HEK293 (cell line): Measurements from ENCODE around the gene SELENBP1.

Source experiments
- GFI1B ChIP-seq: fragments of 450-650 bp; formaldehyde crosslinking; IDR thresholded peaks from 2 replicates; pipeline ENCODE4 v1.5.1; 2016; ENCODE audit warnings: missing biosample characterization, missing genetic modification characterization
- GLI4 ChIP-seq: fragments of 450-650 bp; formaldehyde crosslinking; IDR thresholded peaks from 2 replicates; pipeline ENCODE4 v1.5.1; 2016; ENCODE audit warnings: missing biosample characterization, missing genetic modification characterization
- GLIS1 ChIP-seq: fragments of 450-650 bp; formaldehyde crosslinking; IDR thresholded peaks from 2 replicates; pipeline ENCODE4 v1.5.1; 2016; ENCODE audit warnings: missing biosample characterization, missing genetic modification characterization
- HOXC10 ChIP-seq: sonication (generic); formaldehyde crosslinking; IDR thresholded peaks from 2 replicates; pipeline ENCODE4 v1.8.1; 2023; ENCODE audit warnings: mild to moderate bottlenecking, missing genetic modification reagents
- KLF1 ChIP-seq: fragments of 450-650 bp; formaldehyde crosslinking; IDR thresholded peaks from 2 replicates; pipeline ENCODE4 v1.5.1; 2016; ENCODE audit warnings: missing biosample characterization, missing genetic modification characterization
- KLF16 ChIP-seq: fragments of 450-650 bp; formaldehyde crosslinking; IDR thresholded peaks from 2 replicates; pipeline ENCODE4 v1.5.1; 2017; ENCODE audit warnings: missing biosample characterization, missing genetic modification characterization
- KLF8 ChIP-seq: fragments of 450-650 bp; formaldehyde crosslinking; IDR thresholded peaks from 2 replicates; pipeline ENCODE4 v1.5.1; 2016; ENCODE audit warnings: missing biosample characterization, missing genetic modification characterization
- SCRT2 ChIP-seq: fragments of 450-650 bp; formaldehyde crosslinking; IDR thresholded peaks from 2 replicates; pipeline ENCODE4 v1.5.1; 2016; ENCODE audit warnings: missing biosample characterization, missing genetic modification characterization
- YY1 ChIP-seq: fragments of 450-650 bp; formaldehyde crosslinking; IDR thresholded peaks from 2 replicates; pipeline ENCODE4 v1.5.1; 2018; ENCODE audit warnings: missing biosample characterization, missing genetic modification characterization
- ZBTB17 ChIP-seq: fragments of 450-650 bp; formaldehyde crosslinking; IDR thresholded peaks from 2 replicates; pipeline ENCODE4 v1.5.1; 2016; ENCODE audit warnings: missing biosample characterization, missing genetic modification characterization
- ZBTB20 ChIP-seq: fragments of 450-650 bp; formaldehyde crosslinking; IDR thresholded peaks from 2 replicates; pipeline ENCODE4 v1.5.1; 2016; ENCODE audit warnings: missing biosample characterization, missing genetic modification characterization
- ZBTB48 ChIP-seq: fragments of 450-650 bp; formaldehyde crosslinking; IDR thresholded peaks from 2 replicates; pipeline ENCODE4 v1.5.1; 2016; ENCODE audit warnings: missing biosample characterization, missing genetic modification characterization
- ZBTB8A ChIP-seq: fragments of 450-650 bp; formaldehyde crosslinking; IDR thresholded peaks from 2 replicates; pipeline ENCODE4 v1.5.1; 2016; ENCODE audit warnings: missing biosample characterization, missing genetic modification characterization
- ZNF16 ChIP-seq: fragments of 450-650 bp; formaldehyde crosslinking; IDR thresholded peaks from 2 replicates; pipeline ENCODE4 v1.5.1; 2016; ENCODE audit warnings: low read depth, missing biosample characterization, missing genetic modification characterization
- ZNF169 ChIP-seq: fragments of 450-650 bp; formaldehyde crosslinking; IDR thresholded peaks from 2 replicates; pipeline ENCODE4 v1.5.1; 2016; ENCODE audit warnings: missing biosample characterization, missing genetic modification characterization
- ZNF248 ChIP-seq: fragments of 450-650 bp; formaldehyde crosslinking; IDR thresholded peaks from 2 replicates; pipeline ENCODE4 v1.5.1; 2017; ENCODE audit warnings: missing biosample characterization, missing genetic modification characterization
- ZNF324 ChIP-seq: fragments of 450-650 bp; formaldehyde crosslinking; IDR thresholded peaks from 2 replicates; pipeline ENCODE4 v1.5.1; 2016; ENCODE audit warnings: missing biosample characterization, missing genetic modification characterization
- ZNF391 ChIP-seq: fragments of 450-650 bp; formaldehyde crosslinking; IDR thresholded peaks from 2 replicates; pipeline ENCODE4 v1.5.1; 2016; ENCODE audit warnings: low read depth, missing biosample characterization, missing genetic modification characterization, borderline replicate concordance
- ZNF501 ChIP-seq: fragments of 450-650 bp; formaldehyde crosslinking; IDR thresholded peaks from 2 replicates; pipeline ENCODE4 v1.5.1; 2016; ENCODE audit warnings: missing biosample characterization, missing genetic modification characterization
- ZNF544 ChIP-seq: fragments of 450-650 bp; formaldehyde crosslinking; IDR thresholded peaks from 2 replicates; pipeline ENCODE4 v1.5.0; 2017; ENCODE audit warnings: missing biosample characterization, missing genetic modification characterization
- ZNF548 ChIP-seq: fragments of 450-650 bp; formaldehyde crosslinking; IDR thresholded peaks from 2 replicates; pipeline ENCODE4 v1.5.1; 2016; ENCODE audit warnings: missing biosample characterization, missing genetic modification characterization
- ZNF549 ChIP-seq: fragments of 450-650 bp; IDR thresholded peaks from 2 replicates; pipeline ENCODE4 v1.5.1; 2018; ENCODE audit warnings: missing biosample characterization, missing genetic modification characterization, mild to moderate bottlenecking, inconsistent platforms, moderate library complexity
- ZNF600 ChIP-seq: fragments of 450-650 bp; formaldehyde crosslinking; IDR thresholded peaks from 2 replicates; pipeline ENCODE4 v1.5.1; 2016; ENCODE audit warnings: missing biosample characterization, missing genetic modification characterization
- ZNF660 ChIP-seq: fragments of 450-650 bp; IDR thresholded peaks from 2 replicates; pipeline ENCODE4 v1.5.1; 2018; ENCODE audit warnings: missing biosample characterization, mild to moderate bottlenecking, missing genetic modification characterization
- ZNF791 ChIP-seq: fragments of 450-650 bp; formaldehyde crosslinking; IDR thresholded peaks from 2 replicates; pipeline ENCODE4 v1.5.1; 2016; ENCODE audit warnings: missing biosample characterization, missing genetic modification characterization
- ZNF837 ChIP-seq: fragments of 450-650 bp; formaldehyde crosslinking; IDR thresholded peaks from 2 replicates; pipeline ENCODE4 v1.5.1; 2016; ENCODE audit warnings: missing biosample characterization, missing genetic modification characterization
- ZNF843 ChIP-seq: fragments of 450-650 bp; formaldehyde crosslinking; IDR thresholded peaks from 2 replicates; pipeline ENCODE4 v1.5.1; 2016; ENCODE audit warnings: missing biosample characterization, missing genetic modification characterization
- ZSCAN30 ChIP-seq: fragments of 450-650 bp; IDR thresholded peaks from 2 replicates; pipeline ENCODE4 v1.5.1; 2018; ENCODE audit warnings: missing biosample characterization, mild to moderate bottlenecking, missing genetic modification characterization, moderate library complexity
- TF ChIP-seq, protein P1 (sequence below): fragments of 450-650 bp; formaldehyde crosslinking; IDR thresholded peaks from 2 replicates; pipeline ENCODE4 v1.5.1; 2016; ENCODE audit warnings: missing biosample characterization, missing genetic modification characterization
- TF ChIP-seq, protein P2 (sequence below): fragments of 450-650 bp; formaldehyde crosslinking; IDR thresholded peaks from 2 replicates; pipeline ENCODE4 v1.5.1; 2016; ENCODE audit warnings: missing biosample characterization, missing genetic modification characterization
- TF ChIP-seq, protein P3 (sequence below): fragments of 450-650 bp; formaldehyde crosslinking; IDR thresholded peaks from 2 replicates; pipeline ENCODE4 v1.5.1; 2016; ENCODE audit warnings: missing biosample characterization, missing genetic modification characterization
- TF ChIP-seq, protein P4 (sequence below): fragments of 450-650 bp; formaldehyde crosslinking; optimal IDR thresholded peaks from 2 replicates; pipeline ENCODE3; 2016; ENCODE audit warnings: missing biosample characterization, mild to moderate bottlenecking, missing genetic modification characterization
- TF ChIP-seq, protein P5 (sequence below): fragments of 450-650 bp; formaldehyde crosslinking; IDR thresholded peaks from 2 replicates; pipeline ENCODE4 v1.5.1; 2016; ENCODE audit warnings: missing biosample characterization, missing genetic modification characterization

Gene SELENBP1

DNA sequence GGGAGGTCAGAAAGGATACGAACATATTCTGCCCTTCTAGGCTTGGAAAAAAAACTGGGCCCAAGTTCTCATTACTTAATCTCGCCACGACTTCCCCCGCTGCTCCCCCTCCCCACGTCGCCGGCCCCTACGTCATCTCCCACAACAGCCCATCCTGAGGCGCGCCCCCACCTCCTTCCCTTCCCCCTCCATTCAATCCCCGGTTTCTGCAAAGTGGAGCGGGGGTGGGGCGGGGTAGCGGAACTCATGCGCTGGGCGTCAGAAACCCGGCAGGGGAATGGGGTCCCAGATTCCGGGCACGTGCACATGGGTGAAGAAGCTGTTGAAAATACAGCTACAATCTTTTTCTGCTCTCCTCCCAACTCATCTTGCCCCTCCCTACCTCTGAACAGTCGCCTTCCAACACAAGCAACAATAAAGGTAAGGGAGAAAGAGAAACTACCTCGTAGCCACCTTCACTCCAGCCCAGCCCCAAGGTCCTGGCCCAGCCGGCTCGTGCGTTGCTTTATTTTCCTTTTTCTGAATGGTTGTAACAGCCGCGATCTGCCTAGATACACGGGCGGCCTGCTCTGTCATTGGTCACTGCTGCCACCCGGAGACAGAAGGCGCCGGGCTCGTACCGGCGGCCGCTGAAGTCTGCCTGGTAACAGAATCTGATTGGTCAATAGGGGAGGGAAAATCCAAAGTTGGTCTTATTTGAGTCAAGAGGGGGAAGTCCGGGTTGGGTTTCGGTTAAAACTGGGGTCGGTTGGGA, 25.6 kb downstream of the SELENBP1 start, which contains the start of gene RFX5 (continued):
- TF ChIP-seq GLIS1 (peak; percentile 27; the same call in 1 of the 2 replicates), GLI4 (tag by site-specific recombination) (no peak), GFI1B (tag by site-specific recombination) (no peak; the same call in 1 of the 2 replicates), ZSCAN30 (0 out of 2 replicates have a peak, but pooled peaks have one; percentile 37), ZNF169 (no peak), ZNF549 (no peak), KLF8 (tag by site-specific recombination) (peak; percentile 64), KLF1 (tag by site-specific recombination) (peak; percentile 45; the same call in 1 of the 2 replicates), ZBTB17 (tag by site-specific recombination) (peak; percentile 27; the same call in 1 of the 2 replicates), ZNF600 (tag by site-specific recombination) (peak; percentile 60), KLF16 (tag by site-specific recombination) (peak; percentile 82; the same call in 1 of the 2 replicates), ZNF548 (tag by site-specific recombination) (no peak), SCRT2 (tag by site-specific recombination) (no peak), ZNF660 (peak; percentile 72), ZNF791 (tag by site-specific recombination) (no peak), HOXC10 (CRISPR knock-in tag) (no peak), ZBTB20 (tag by site-specific recombination) (peak; percentile 88), ZNF843 (peak; percentile 41; the same call in 1 of the 2 replicates), YY1 (tag by site-specific recombination) (no peak), ZNF391 (no peak), ZNF501 (tag by site-specific recombination) (peak; percentile 82), ZBTB48 (peak; percentile 65; the same call in 1 of the 2 replicates), ZNF248 (tag by site-specific recombination) (no peak), ZNF837 (no peak), ZNF16 (no peak), ZNF324 (tag by site-specific recombination) (peak; percentile 77; the same call in 1 of the 2 replicates), ZNF544 (tag by site-specific recombination) (no peak), ZBTB8A (tag by site-specific recombination) (peak; percentile 84)
- TF ChIP-seq, protein P1, sequence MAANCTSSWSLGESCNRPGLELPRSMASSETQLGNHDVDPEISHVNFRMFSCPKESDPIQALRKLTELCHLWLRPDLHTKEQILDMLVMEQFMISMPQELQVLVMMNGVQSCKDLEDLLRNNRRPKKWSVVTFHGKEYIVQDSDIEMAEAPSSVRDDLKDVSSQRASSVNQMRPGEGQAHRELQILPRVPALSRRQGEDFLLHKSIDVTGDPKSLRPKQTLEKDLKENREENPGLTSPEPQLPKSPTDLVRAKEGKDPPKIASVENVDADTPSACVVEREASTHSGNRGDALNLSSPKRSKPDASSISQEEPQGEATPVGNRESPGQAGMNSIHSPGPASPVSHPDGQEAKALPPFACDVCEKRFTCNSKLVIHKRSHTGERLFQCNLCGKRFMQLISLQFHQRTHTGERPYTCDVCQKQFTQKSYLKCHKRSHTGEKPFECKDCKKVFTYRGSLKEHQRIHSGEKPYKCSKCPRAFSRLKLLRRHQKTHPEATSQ = no peak
- TF ChIP-seq, protein P2, sequence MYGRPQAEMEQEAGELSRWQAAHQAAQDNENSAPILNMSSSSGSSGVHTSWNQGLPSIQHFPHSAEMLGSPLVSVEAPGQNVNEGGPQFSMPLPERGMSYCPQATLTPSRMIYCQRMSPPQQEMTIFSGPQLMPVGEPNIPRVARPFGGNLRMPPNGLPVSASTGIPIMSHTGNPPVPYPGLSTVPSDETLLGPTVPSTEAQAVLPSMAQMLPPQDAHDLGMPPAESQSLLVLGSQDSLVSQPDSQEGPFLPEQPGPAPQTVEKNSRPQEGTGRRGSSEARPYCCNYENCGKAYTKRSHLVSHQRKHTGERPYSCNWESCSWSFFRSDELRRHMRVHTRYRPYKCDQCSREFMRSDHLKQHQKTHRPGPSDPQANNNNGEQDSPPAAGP = peak; percentile 79
- TF ChIP-seq, protein P3, sequence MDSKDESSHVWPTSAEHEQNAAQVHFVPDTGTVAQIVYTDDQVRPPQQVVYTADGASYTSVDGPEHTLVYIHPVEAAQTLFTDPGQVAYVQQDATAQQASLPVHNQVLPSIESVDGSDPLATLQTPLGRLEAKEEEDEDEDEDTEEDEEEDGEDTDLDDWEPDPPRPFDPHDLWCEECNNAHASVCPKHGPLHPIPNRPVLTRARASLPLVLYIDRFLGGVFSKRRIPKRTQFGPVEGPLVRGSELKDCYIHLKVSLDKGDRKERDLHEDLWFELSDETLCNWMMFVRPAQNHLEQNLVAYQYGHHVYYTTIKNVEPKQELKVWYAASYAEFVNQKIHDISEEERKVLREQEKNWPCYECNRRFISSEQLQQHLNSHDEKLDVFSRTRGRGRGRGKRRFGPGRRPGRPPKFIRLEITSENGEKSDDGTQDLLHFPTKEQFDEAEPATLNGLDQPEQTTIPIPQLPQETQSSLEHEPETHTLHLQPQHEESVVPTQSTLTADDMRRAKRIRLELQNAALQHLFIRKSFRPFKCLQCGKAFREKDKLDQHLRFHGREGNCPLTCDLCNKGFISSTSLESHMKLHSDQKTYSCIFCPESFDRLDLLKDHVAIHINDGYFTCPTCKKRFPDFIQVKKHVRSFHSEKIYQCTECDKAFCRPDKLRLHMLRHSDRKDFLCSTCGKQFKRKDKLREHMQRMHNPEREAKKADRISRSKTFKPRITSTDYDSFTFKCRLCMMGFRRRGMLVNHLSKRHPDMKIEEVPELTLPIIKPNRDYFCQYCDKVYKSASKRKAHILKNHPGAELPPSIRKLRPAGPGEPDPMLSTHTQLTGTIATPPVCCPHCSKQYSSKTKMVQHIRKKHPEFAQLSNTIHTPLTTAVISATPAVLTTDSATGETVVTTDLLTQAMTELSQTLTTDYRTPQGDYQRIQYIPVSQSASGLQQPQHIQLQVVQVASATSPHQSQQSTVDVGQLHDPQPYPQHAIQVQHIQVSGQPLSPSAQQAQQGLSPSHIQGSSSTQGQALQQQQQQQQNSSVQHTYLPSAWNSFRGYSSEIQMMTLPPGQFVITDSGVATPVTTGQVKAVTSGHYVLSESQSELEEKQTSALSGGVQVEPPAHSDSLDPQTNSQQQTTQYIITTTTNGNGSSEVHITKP (tag by site-specific recombination) = peak; percentile 99
- TF ChIP-seq, protein P4, sequence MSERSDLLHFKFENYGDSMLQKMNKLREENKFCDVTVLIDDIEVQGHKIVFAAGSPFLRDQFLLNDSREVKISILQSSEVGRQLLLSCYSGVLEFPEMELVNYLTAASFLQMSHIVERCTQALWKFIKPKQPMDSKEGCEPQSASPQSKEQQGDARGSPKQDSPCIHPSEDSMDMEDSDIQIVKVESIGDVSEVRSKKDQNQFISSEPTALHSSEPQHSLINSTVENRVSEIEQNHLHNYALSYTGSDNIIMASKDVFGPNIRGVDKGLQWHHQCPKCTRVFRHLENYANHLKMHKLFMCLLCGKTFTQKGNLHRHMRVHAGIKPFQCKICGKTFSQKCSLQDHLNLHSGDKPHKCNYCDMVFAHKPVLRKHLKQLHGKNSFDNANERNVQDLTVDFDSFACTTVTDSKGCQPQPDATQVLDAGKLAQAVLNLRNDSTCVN (tag by site-specific recombination) = peak; percentile 82
- TF ChIP-seq, protein P5, sequence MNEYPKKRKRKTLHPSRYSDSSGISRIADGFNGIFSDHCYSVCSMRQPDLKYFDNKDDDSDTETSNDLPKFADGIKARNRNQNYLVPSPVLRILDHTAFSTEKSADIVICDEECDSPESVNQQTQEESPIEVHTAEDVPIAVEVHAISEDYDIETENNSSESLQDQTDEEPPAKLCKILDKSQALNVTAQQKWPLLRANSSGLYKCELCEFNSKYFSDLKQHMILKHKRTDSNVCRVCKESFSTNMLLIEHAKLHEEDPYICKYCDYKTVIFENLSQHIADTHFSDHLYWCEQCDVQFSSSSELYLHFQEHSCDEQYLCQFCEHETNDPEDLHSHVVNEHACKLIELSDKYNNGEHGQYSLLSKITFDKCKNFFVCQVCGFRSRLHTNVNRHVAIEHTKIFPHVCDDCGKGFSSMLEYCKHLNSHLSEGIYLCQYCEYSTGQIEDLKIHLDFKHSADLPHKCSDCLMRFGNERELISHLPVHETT (tag by site-specific recombination) = peak; percentile 74; the same call in 1 of the 2 replicates
